ENCODE data around the gene KLC4.

Gene KLC4

DNA sequence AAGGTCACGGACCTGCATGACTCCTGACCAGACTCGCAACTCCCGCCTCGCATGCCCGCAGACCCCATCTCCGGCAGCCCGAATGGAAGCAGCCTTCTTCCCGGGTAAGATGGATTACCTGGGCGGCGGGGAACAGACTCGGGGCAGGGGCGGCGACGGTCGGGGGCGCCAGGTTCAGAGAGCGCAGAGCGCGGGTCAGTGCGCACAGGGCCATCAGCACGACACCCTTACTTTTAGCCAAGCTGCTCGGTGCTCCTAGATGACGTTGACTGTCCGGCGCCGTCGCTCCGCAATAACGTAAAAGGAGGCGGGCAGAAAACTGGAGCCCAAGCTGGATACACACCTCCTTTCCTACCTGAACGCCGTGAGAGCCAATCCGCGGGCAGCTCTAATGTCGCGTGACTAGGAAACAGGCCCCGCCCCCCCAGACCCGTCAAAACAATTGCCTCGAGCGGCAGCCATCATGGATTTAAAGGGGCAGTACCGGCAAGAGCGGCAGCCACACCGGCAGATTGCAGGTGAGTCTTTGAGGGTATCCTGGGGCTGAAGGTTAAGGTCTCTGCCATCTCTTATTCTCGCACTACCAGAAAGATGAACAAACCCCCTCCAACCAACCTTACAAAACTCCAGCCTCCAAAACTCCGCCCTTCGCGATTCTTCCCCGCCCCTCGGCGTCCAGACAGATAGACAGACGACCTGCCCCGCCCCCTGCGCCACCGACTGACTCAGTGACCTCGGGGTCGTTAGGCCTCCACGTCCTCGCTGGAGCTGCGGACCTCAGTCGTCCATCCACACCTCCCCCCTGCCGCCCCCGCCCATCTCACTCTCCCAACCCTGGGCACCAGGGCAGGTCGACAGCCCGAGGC is at the start of gene KLC4, which contains the start of gene MRPL2:
KLC4 (plus strand) TSS at position 464 of the 866 bp plus-strand sequence. CDS start 1,705 bp downstream, outside the sequence.
MRPL2 (minus strand) TSS at position 267 of the 866 bp plus-strand sequence; CDS start at position 214, 53 bp downstream.
- peaks cover 31% of the 10 kb centered on the region for H3K4me1 ChIP-seq

DNA sequence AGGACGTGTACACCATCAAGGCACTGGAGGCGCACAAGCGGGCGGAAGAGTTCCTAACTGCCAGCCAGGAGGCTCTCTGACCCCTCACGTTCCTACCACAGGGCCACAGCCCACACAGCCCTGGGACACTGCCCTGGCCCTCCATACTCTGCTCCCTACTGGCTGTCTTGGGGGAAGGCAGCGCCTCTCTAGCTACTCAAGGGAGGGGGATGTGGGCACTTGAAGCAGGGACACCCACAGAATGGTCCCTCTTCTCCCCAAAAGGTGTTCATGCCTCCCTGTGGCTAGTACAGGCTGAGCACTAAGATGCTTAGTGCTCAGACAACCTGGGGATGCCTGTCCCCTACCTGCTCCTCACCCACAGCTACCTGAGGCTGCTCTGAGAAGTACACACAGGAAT is 48.2 kb upstream of the KLC4 start:
- no peak overlapping the region for H2AFZ ChIP-seq

More for the DNA sequence above, at the start of gene KLC4, which contains the start of gene MRPL2:
- peaks cover 20% of the 10 kb centered on the region for H3K79me2 ChIP-seq
- peak within 1 kb of the TSS; percentile 88 for H3K4me2 ChIP-seq (ENCODE audit: low read length)
- H3K9ac ChIP-seq: peak within 1 kb of the TSS; percentile 94
- TF ChIP-seq, protein P1, sequence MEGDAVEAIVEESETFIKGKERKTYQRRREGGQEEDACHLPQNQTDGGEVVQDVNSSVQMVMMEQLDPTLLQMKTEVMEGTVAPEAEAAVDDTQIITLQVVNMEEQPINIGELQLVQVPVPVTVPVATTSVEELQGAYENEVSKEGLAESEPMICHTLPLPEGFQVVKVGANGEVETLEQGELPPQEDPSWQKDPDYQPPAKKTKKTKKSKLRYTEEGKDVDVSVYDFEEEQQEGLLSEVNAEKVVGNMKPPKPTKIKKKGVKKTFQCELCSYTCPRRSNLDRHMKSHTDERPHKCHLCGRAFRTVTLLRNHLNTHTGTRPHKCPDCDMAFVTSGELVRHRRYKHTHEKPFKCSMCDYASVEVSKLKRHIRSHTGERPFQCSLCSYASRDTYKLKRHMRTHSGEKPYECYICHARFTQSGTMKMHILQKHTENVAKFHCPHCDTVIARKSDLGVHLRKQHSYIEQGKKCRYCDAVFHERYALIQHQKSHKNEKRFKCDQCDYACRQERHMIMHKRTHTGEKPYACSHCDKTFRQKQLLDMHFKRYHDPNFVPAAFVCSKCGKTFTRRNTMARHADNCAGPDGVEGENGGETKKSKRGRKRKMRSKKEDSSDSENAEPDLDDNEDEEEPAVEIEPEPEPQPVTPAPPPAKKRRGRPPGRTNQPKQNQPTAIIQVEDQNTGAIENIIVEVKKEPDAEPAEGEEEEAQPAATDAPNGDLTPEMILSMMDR (IDR thresholded peaks at IDR 0.05): no peak
- peak within 1 kb of the TSS; percentile 79 for H3K4me3 ChIP-seq (ENCODE audit: low read depth, low read length)
- peak within 1 kb of the TSS; percentile 94 for H3K27ac ChIP-seq
- H3K27me3 ChIP-seq (ENCODE audit: control insufficient read depth, insufficient read depth, low read length): no peaks in the 10 kb centered on the region
- no peaks in the 10 kb centered on the region for H3K36me3 ChIP-seq (ENCODE audit: control insufficient read depth, insufficient read depth, low read length)
- no peaks in the 10 kb centered on the region for H3K9me3 ChIP-seq (ENCODE audit: control insufficient read depth, low read length)
- H2AFZ ChIP-seq: peak within 1 kb of the TSS; percentile 91

DNA sequence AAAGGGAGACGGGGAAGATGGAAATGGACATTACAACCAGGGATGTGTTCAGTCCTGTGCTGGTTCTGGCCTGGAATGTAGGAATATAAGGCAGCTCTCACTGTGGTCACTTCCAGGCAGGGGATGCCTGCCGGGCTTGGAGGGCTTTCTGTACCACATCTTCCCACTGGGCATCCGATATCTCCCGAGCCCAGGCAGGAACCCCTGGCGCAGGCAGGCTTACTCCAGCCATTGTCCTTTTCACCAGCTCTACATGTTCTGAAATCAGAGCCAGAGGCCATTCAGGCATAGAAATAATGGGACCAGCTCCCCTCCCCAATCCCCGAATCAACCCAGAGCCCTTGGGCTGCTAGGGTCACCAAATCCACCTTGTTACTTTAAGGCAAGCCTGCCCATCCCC is 47.1 kb upstream of the KLC4 start:
- H3K79me2 ChIP-seq: peaks cover 31% of the 10 kb centered on the region
- peak overlapping the region; percentile 79 for H3K4me3 ChIP-seq (ENCODE audit: low read depth, low read length)
- no peaks in the 10 kb centered on the region for H3K36me3 ChIP-seq (ENCODE audit: control insufficient read depth, insufficient read depth, low read length)
- H3K9ac ChIP-seq: no peak overlapping the region
- TF ChIP-seq, protein P1 (IDR thresholded peaks at IDR 0.05): no peak
- no peak overlapping the region for H2AFZ ChIP-seq
- H3K4me2 ChIP-seq (ENCODE audit: low read length): no peak overlapping the region
- H3K9me3 ChIP-seq (ENCODE audit: control insufficient read depth, low read length): no peaks in the 10 kb centered on the region
- H3K4me1 ChIP-seq: peaks cover 18% of the 10 kb centered on the region
- no peaks in the 10 kb centered on the region for H3K27me3 ChIP-seq (ENCODE audit: control insufficient read depth, insufficient read depth, low read length)
- no peak overlapping the region for H3K27ac ChIP-seq

More for the DNA sequence above, 48.2 kb upstream of the KLC4 start:
- Histone ChIP-seq H3K9ac (no peak overlapping the region), H3K27ac (no peak overlapping the region), H3K79me2 (peaks cover 22% of the 10 kb centered on the region), H3K36me3 (ENCODE audit: control insufficient read depth, insufficient read depth, low read length) (no peaks in the 10 kb centered on the region), H3K4me1 (peaks cover 10% of the 10 kb centered on the region), H3K9me3 (ENCODE audit: control insufficient read depth, low read length) (no peaks in the 10 kb centered on the region), H3K4me2 (ENCODE audit: low read length) (no peak overlapping the region), H3K27me3 (ENCODE audit: control insufficient read depth, insufficient read depth, low read length) (no peaks in the 10 kb centered on the region), H3K4me3 (ENCODE audit: low read depth, low read length) (no peak overlapping the region)
- TF ChIP-seq, protein P1 (IDR thresholded peaks at IDR 0.05): no peak

DNA sequence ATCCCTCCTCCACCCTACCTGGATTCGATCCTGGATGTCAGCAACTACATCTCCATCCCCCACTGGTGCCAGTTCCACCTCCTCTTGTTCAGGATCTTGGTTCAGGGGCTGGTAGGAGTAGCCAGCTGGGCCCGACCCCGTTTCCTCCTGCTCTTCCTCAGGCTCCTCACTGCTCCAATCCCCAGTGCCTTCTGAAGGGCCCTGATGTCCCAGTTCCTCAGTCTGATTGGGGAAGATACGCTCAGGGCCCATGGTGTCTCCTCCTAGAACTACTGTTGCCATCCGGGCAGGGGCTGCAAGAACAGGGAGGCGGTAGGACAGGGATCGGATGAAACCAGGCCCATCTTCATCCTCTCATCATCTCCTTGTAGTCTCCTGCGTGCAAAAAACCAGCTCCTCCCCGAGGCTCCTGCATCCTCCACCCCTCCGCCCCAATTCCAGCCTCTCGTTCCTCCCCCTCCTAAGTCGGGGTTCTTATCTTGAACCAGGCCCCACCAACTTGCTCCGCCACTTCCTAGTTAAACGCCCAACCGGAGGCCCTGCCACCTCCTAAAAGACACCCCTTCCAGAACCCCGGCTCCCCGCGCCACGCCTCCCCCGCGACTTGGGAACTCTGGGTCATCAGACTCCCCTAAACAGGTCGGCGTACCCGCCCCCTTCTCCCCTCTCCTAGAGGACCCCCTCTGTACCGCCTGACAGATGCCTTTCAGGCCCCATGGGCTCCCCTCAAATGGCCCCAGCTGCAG is 46.2 kb upstream of the KLC4 start:
- peak overlapping the region; percentile 97 for H2AFZ ChIP-seq
- H3K36me3 ChIP-seq (ENCODE audit: control insufficient read depth, insufficient read depth, low read length): no peaks in the 10 kb centered on the region
- H3K79me2 ChIP-seq: peaks cover 34% of the 10 kb centered on the region
- H3K27ac ChIP-seq: peak overlapping the region; percentile 72
- TF ChIP-seq, protein P1 (IDR thresholded peaks at IDR 0.05): no peak
- peak overlapping the region; percentile 54 for H3K9ac ChIP-seq
- H3K4me3 ChIP-seq (ENCODE audit: low read depth, low read length): peak overlapping the region; percentile 79
- no peaks in the 10 kb centered on the region for H3K9me3 ChIP-seq (ENCODE audit: control insufficient read depth, low read length)
- H3K4me1 ChIP-seq: peaks cover 18% of the 10 kb centered on the region
- no peaks in the 10 kb centered on the region for H3K27me3 ChIP-seq (ENCODE audit: control insufficient read depth, insufficient read depth, low read length)
- H3K4me2 ChIP-seq (ENCODE audit: low read length): peak overlapping the region; percentile 81
